ENCODE data around the gene FOXN3. TPM values are rescaled to one million over a fixed set of nuclear protein-coding genes. Genes with fewer than 3 reads are reported as not detected.

The FOXN3 gene
- total RNA-seq, 1 experiment from 2014 or later, result 13.8 TPM

- no peaks in the 10 kb centered on the region for H3K4me1 ChIP-seq (ENCODE audit: low read length)
- H4K20me1 ChIP-seq (ENCODE audit: insufficient read depth, low read depth, low read length), result no peaks in the 10 kb centered on the region
- no peaks in the 10 kb centered on the region for H3K79me2 ChIP-seq (ENCODE audit: low read length)
- no peaks in the 10 kb centered on the region for H3K9me2 ChIP-seq (replicated peaks; ENCODE audit: insufficient read depth, low read length)
- no peak overlapping the region for H2AFZ ChIP-seq (ENCODE audit: low read length)
- no peak overlapping the region for H3K9ac ChIP-seq (ENCODE audit: low read length)
- DNase-seq, result no peak
- no peak overlapping the region for H3K27ac ChIP-seq (ENCODE audit: low read length)
- H3K36me3 ChIP-seq (ENCODE audit: insufficient read depth, low read length), result no peaks in the 10 kb centered on the region
- H3K4me3 ChIP-seq (ENCODE audit: low read length), result no peak overlapping the region
- H3K27me3 ChIP-seq (ENCODE audit: low read length), result no peaks in the 10 kb centered on the region
- no peak overlapping the region for H3K4me2 ChIP-seq (ENCODE audit: low read depth, low read length, poor library complexity, severe bottlenecking)
- no peaks in the 10 kb centered on the region for H3K9me3 ChIP-seq (ENCODE audit: low read length)
Observed at GRCh38 chr14:89343356-89343755, 73.7 kb downstream of the FOXN3 start.

GRCh38 chr14:89342049-89342448, 75.0 kb downstream of the FOXN3 start:
- H3K79me2 ChIP-seq (ENCODE audit: low read length), result no peaks in the 10 kb centered on the region
- H3K27me3 ChIP-seq (ENCODE audit: low read length), result no peaks in the 10 kb centered on the region
- no peak overlapping the region for H3K9ac ChIP-seq (ENCODE audit: low read length)
- no peak overlapping the region for H3K4me2 ChIP-seq (ENCODE audit: low read depth, low read length, poor library complexity, severe bottlenecking)
- no peak overlapping the region for H3K4me3 ChIP-seq (ENCODE audit: low read length)
- H4K20me1 ChIP-seq (ENCODE audit: insufficient read depth, low read depth, low read length), result no peaks in the 10 kb centered on the region
- H3K9me2 ChIP-seq (replicated peaks; ENCODE audit: insufficient read depth, low read length), result no peaks in the 10 kb centered on the region
- no peaks in the 10 kb centered on the region for H3K9me3 ChIP-seq (ENCODE audit: low read length)
- no peak overlapping the region for H3K27ac ChIP-seq (ENCODE audit: low read length)
- DNase-seq, result no peak
- no peaks in the 10 kb centered on the region for H3K36me3 ChIP-seq (ENCODE audit: insufficient read depth, low read length)
- no peaks in the 10 kb centered on the region for H3K4me1 ChIP-seq (ENCODE audit: low read length)
- H2AFZ ChIP-seq (ENCODE audit: low read length), result no peak overlapping the region

DNA sequence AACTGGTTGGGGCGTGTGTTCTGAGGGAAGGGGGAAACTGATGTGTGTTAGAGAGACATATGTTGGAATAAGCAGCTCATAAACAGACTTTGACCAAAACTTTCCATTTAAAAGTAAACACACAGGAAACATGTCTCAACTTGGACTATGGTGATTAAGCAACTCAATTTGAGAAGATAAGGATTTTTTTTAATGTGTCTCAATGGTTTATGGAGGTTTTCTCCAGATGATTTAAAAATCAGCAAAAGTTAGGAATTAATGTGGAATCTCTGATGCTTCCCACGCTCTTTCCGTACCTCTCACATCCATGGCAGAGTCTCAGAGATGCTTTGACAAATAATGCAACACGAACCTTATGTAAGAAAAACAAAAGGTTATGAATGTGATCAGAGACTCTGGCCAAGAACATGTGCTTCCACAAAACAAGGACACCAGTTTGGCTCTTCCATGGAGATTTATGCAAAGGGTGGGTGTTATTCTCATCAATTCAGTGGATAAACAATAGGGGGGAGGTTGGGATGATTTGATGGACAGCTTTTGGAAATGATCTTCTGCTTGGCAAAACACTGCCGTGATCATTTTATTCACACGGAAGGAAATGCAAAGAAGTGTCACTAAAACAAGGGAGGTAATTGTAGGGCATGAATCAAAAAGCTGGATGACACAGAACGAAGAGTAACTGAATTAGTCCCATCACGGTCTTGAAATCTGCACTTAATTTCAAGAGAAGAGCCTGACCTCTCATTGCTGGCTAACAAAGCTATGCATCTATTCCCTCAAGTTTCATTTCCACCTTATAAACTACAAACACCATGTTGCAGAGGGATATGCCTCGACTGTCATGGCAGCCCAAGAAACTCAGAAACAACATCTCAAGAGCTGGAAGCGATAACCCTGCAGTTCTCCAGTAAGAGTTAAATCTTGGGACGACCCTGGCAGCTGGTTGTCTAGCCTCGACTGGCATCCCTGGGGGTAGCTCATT, 76.5 kb downstream of the FOXN3 start:
- no peak overlapping the region for H3K27ac ChIP-seq (ENCODE audit: low read length)

DNA sequence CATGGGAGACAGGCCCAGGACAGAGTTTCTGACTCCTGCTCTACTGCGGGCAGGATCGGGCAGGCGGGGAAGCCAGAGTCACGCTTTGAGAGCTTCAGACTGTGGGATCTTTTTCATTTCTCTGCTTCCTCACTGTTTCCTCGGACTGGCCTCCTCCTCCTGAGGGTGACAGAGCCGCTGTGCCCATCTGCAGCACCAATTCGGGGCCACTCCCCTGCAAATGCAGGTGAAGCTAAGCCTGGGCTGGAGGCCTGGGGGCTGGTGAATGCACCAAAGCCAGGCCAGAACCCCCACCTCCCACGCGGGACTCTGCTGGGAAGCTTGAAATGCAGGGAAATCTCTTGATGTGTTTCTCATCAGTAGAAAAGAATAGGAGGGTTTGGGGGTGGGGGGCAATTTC, 77.5 kb downstream of the FOXN3 start:
- Histone ChIP-seq H3K9ac (ENCODE audit: low read length) (no peak overlapping the region), H3K27ac (ENCODE audit: low read length) (no peak overlapping the region), H3K9me3 (ENCODE audit: low read length) (no peaks in the 10 kb centered on the region), H2AFZ (ENCODE audit: low read length) (no peak overlapping the region), H3K4me3 (ENCODE audit: low read length) (no peak overlapping the region), H4K20me1 (ENCODE audit: insufficient read depth, low read depth, low read length) (no peaks in the 10 kb centered on the region), H3K27me3 (ENCODE audit: low read length) (no peaks in the 10 kb centered on the region), H3K36me3 (ENCODE audit: insufficient read depth, low read length) (no peaks in the 10 kb centered on the region), H3K79me2 (ENCODE audit: low read length) (no peaks in the 10 kb centered on the region), H3K4me2 (ENCODE audit: low read depth, low read length, poor library complexity, severe bottlenecking) (no peak overlapping the region), H3K9me2 (replicated peaks; ENCODE audit: insufficient read depth, low read length) (no peaks in the 10 kb centered on the region), H3K4me1 (ENCODE audit: low read length) (no peaks in the 10 kb centered on the region)
- no peak for DNase-seq

More for the DNA sequence above, 76.5 kb downstream of the FOXN3 start:
- Histone ChIP-seq H4K20me1 (ENCODE audit: insufficient read depth, low read depth, low read length) (no peaks in the 10 kb centered on the region), H3K4me1 (ENCODE audit: low read length) (no peaks in the 10 kb centered on the region), H3K4me2 (ENCODE audit: low read depth, low read length, poor library complexity, severe bottlenecking) (no peak overlapping the region), H3K79me2 (ENCODE audit: low read length) (no peaks in the 10 kb centered on the region), H3K9me3 (ENCODE audit: low read length) (no peaks in the 10 kb centered on the region), H3K9me2 (replicated peaks; ENCODE audit: insufficient read depth, low read length) (no peaks in the 10 kb centered on the region), H3K36me3 (ENCODE audit: insufficient read depth, low read length) (no peaks in the 10 kb centered on the region), H3K9ac (ENCODE audit: low read length) (no peak overlapping the region), H3K4me3 (ENCODE audit: low read length) (no peak overlapping the region), H3K27me3 (ENCODE audit: low read length) (no peaks in the 10 kb centered on the region), H2AFZ (ENCODE audit: low read length) (no peak overlapping the region)
- no peak for DNase-seq

DNA sequence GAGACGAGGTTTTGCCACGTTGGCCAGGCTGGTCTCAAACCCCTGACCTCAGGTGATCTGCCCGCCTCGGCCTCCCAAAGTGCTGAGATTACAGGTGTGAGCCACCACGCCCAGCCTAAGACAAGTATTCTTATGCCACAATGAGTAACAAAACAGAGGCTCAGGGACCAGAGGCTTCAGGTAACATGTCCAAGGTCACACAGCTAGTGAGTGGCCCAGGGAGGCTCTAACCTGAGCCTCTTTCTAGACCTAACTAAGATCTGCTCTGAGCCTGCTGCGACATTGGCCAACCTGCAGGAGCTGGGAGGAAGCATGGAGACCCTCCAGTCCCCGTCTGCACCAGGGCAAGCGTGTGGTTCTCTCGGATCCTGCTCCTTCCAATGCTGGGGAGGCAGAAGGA, 77.9 kb downstream of the FOXN3 start:
- Histone ChIP-seq H3K27ac (ENCODE audit: low read length) (no peak overlapping the region), H3K9me2 (replicated peaks; ENCODE audit: insufficient read depth, low read length) (no peaks in the 10 kb centered on the region), H3K4me2 (ENCODE audit: low read depth, low read length, poor library complexity, severe bottlenecking) (no peak overlapping the region), H2AFZ (ENCODE audit: low read length) (no peak overlapping the region), H4K20me1 (ENCODE audit: insufficient read depth, low read depth, low read length) (no peaks in the 10 kb centered on the region), H3K36me3 (ENCODE audit: insufficient read depth, low read length) (no peaks in the 10 kb centered on the region), H3K27me3 (ENCODE audit: low read length) (no peaks in the 10 kb centered on the region), H3K4me3 (ENCODE audit: low read length) (no peak overlapping the region), H3K9ac (ENCODE audit: low read length) (no peak overlapping the region), H3K9me3 (ENCODE audit: low read length) (no peaks in the 10 kb centered on the region), H3K79me2 (ENCODE audit: low read length) (no peaks in the 10 kb centered on the region), H3K4me1 (ENCODE audit: low read length) (no peaks in the 10 kb centered on the region)
- DNase-seq, result no peak

DNA sequence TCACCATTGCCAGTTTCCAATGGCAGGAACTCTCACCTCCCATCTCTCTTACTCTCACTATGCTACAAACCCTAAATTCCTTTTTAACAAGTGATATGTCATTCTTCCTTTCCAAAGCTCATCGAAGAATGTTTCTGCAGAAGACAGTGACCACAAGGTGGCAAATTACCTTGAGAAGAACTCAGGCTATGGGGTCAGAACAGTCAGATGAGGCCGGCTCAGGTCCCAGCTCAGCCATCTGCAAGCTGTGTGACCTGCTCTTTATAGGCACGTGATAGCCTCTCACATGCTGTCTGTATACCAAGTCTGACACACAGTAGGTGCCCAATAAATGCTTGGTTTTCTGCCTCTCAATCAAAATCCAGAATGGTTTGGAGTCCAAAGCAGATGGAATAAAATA, 80.7 kb downstream of the FOXN3 start:
- Histone ChIP-seq H3K9ac (ENCODE audit: low read length) (no peak overlapping the region), H4K20me1 (ENCODE audit: insufficient read depth, low read depth, low read length) (no peaks in the 10 kb centered on the region), H3K27ac (ENCODE audit: low read length) (no peak overlapping the region), H3K4me2 (ENCODE audit: low read depth, low read length, poor library complexity, severe bottlenecking) (no peak overlapping the region), H2AFZ (ENCODE audit: low read length) (no peak overlapping the region), H3K79me2 (ENCODE audit: low read length) (no peaks in the 10 kb centered on the region), H3K27me3 (ENCODE audit: low read length) (no peaks in the 10 kb centered on the region), H3K9me2 (replicated peaks; ENCODE audit: insufficient read depth, low read length) (no peaks in the 10 kb centered on the region), H3K4me3 (ENCODE audit: low read length) (no peak overlapping the region), H3K4me1 (ENCODE audit: low read length) (no peaks in the 10 kb centered on the region), H3K9me3 (ENCODE audit: low read length) (no peaks in the 10 kb centered on the region), H3K36me3 (ENCODE audit: insufficient read depth, low read length) (no peaks in the 10 kb centered on the region)
- peak; percentile 78 for DNase-seq

DNA sequence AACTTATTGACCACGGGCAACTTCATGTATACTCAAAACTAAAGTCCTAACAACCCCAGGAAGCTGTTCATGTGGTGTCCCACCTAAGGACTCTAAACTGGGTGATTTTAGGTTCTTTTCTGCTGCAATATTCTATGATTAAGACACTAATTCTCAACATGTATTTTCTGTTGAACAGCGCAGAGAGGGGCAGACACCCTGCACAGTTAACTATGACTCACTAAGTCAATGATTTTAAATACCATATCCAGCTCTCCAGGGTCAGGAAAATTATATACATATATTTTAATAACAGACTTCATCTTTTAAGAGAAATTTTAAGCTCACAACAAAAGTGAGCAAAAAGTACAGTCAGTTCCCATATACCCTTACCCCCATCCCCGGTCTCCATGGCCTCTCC, 85.0 kb downstream of the FOXN3 start:
- H3K4me2 ChIP-seq (ENCODE audit: low read depth, low read length, poor library complexity, severe bottlenecking), result no peak overlapping the region
- no peaks in the 10 kb centered on the region for H4K20me1 ChIP-seq (ENCODE audit: insufficient read depth, low read depth, low read length)
- no peaks in the 10 kb centered on the region for H3K9me3 ChIP-seq (ENCODE audit: low read length)
- H3K36me3 ChIP-seq (ENCODE audit: insufficient read depth, low read length), result no peaks in the 10 kb centered on the region
- no peak overlapping the region for H3K9ac ChIP-seq (ENCODE audit: low read length)
- no peaks in the 10 kb centered on the region for H3K9me2 ChIP-seq (replicated peaks; ENCODE audit: insufficient read depth, low read length)
- no peak overlapping the region for H3K27ac ChIP-seq (ENCODE audit: low read length)
- H3K4me1 ChIP-seq (ENCODE audit: low read length), result no peaks in the 10 kb centered on the region
- no peaks in the 10 kb centered on the region for H3K79me2 ChIP-seq (ENCODE audit: low read length)
- H3K4me3 ChIP-seq (ENCODE audit: low read length), result no peak overlapping the region
- DNase-seq, result no peak
- no peak overlapping the region for H2AFZ ChIP-seq (ENCODE audit: low read length)
- H3K27me3 ChIP-seq (ENCODE audit: low read length), result no peaks in the 10 kb centered on the region

GRCh38 chr14:89331398-89331797, 85.6 kb downstream of the FOXN3 start:
- DNase-seq, result no peak
- Histone ChIP-seq H3K4me2 (ENCODE audit: low read depth, low read length, poor library complexity, severe bottlenecking) (no peak overlapping the region), H3K4me3 (ENCODE audit: low read length) (no peak overlapping the region), H3K36me3 (ENCODE audit: insufficient read depth, low read length) (no peaks in the 10 kb centered on the region), H3K4me1 (ENCODE audit: low read length) (no peaks in the 10 kb centered on the region), H2AFZ (ENCODE audit: low read length) (no peak overlapping the region), H3K9ac (ENCODE audit: low read length) (no peak overlapping the region), H4K20me1 (ENCODE audit: insufficient read depth, low read depth, low read length) (no peaks in the 10 kb centered on the region), H3K27me3 (ENCODE audit: low read length) (no peaks in the 10 kb centered on the region), H3K9me3 (ENCODE audit: low read length) (no peaks in the 10 kb centered on the region), H3K27ac (ENCODE audit: low read length) (no peak overlapping the region), H3K79me2 (ENCODE audit: low read length) (no peaks in the 10 kb centered on the region), H3K9me2 (replicated peaks; ENCODE audit: insufficient read depth, low read length) (no peaks in the 10 kb centered on the region)

Data from Karpas-422 (cell line).